Gastrocnemius medialis (tissue), 4 donors: ENCODE results near the gene CCDC9B.

ENCODE experiments used
- POLR2A ChIP-seq, 2 donors: fragments of 450-650 bp; IDR thresholded peaks; one replicate each; pipeline ENCODE4 v1.6.1; 2017; ENCODE audit warnings: antibody characterized with exemption in 2 of 2, mild to moderate bottlenecking in 2 of 2, moderate library complexity in 2 of 2
- TF ChIP-seq, protein P1 (sequence below), 5 experiments: fragments of 450-650 bp in 3 of 5; fragments of 200-600 bp in 2 of 5; sonication (generic) in 2 of 5; IDR thresholded peaks in 4 of 5; conservative IDR thresholded peaks in 1 of 5; 1 replicate in 4 of 5; 2 replicates in 1 of 5; pipeline ENCODE4 v1.5.1; 2016 to 2019; ENCODE audit warnings: antibody characterized with exemption in 5 of 5, mild to moderate bottlenecking in 3 of 5, moderate library complexity in 3 of 5

- TF ChIP-seq, protein P1, sequence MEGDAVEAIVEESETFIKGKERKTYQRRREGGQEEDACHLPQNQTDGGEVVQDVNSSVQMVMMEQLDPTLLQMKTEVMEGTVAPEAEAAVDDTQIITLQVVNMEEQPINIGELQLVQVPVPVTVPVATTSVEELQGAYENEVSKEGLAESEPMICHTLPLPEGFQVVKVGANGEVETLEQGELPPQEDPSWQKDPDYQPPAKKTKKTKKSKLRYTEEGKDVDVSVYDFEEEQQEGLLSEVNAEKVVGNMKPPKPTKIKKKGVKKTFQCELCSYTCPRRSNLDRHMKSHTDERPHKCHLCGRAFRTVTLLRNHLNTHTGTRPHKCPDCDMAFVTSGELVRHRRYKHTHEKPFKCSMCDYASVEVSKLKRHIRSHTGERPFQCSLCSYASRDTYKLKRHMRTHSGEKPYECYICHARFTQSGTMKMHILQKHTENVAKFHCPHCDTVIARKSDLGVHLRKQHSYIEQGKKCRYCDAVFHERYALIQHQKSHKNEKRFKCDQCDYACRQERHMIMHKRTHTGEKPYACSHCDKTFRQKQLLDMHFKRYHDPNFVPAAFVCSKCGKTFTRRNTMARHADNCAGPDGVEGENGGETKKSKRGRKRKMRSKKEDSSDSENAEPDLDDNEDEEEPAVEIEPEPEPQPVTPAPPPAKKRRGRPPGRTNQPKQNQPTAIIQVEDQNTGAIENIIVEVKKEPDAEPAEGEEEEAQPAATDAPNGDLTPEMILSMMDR (IDR thresholded peaks at IDR 0.05 in 4 of 5, conservative IDR thresholded peaks at IDR 0.05 in 1 of 5) = no peak
- TF ChIP-seq POLR2A (IDR thresholded peaks at IDR 0.05) = no peak
Measured at GRCh38 chr15:40348474-40348870, 7.7 kb upstream of the CCDC9B start.
